IPS-NIHi11 (cell line): Measurements from ENCODE around the gene TERF2IP.

Experiments
- DNase-seq: peaks from one replicate; pipeline ENCODE4 v3.0.0; 2012; ENCODE audit warnings: mixed read lengths, low spot score

The TERF2IP gene, protein sequence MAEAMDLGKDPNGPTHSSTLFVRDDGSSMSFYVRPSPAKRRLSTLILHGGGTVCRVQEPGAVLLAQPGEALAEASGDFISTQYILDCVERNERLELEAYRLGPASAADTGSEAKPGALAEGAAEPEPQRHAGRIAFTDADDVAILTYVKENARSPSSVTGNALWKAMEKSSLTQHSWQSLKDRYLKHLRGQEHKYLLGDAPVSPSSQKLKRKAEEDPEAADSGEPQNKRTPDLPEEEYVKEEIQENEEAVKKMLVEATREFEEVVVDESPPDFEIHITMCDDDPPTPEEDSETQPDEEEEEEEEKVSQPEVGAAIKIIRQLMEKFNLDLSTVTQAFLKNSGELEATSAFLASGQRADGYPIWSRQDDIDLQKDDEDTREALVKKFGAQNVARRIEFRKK

GRCh38 chr16:75647492-75648264, at the start of gene TERF2IP, which contains the start of gene KARS1:
Gene TERF2IP, plus strand, starts transcription at chr16:75647773. Its CDS starts 110 bp downstream, at chr16:75647883.
Gene KARS1, minus strand, starts transcription at chr16:75647665. Its CDS starts 26 bp downstream, at chr16:75647639.
- DNase-seq: peak; percentile 96

GRCh38 chr16:75599452-75600277, 47.9 kb upstream of the TERF2IP start:
- no peak for DNase-seq

- no peak for DNase-seq
Measured at GRCh38 chr16:75603241-75603640, 44.3 kb upstream of the TERF2IP start.

DNA sequence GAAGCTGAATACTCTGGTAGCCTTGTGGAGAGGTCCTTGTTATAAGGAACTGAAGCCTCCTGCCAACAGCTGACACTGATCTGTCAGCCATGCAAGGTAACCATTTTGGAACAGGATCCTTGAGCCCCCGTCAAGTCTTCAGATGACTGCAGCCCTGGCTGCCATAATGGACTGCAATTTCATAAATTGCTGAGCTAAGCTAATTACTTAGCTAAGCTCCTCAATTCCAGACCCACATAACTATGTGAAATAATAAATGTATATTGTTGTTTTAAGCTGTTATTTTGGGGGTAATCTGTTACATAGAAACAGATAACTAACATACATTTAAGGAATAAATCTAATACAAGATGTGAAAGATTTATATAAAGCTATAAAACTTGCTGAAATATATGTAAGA, 41.1 kb upstream of the TERF2IP start:
- DNase-seq: no peak

GRCh38 chr16:75614066-75614897, 33.3 kb upstream of the TERF2IP start:
- no peak for DNase-seq

DNA sequence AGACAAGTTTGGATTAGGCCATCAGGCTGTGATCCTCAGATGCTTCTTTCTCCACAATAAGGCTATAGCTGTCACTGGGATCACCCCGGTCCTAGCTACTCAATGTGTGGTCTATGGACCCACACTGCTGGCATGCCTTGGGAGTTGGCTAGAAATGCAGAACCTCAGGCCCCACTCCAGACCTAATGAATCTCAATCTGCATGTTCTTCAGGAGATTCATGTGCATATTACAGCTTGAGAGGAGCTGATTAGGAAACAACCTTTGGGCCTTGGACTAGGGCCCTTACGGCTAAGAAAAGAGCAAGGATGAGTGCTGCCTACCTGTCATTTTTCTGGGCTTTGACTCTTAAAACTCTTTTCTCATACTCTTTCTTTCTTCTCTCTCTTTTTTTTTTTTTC, 32.0 kb upstream of the TERF2IP start:
- DNase-seq: no peak

- DNase-seq: no peak
Measured at GRCh38 chr16:75616521-75617010, 31.0 kb upstream of the TERF2IP start.

DNA sequence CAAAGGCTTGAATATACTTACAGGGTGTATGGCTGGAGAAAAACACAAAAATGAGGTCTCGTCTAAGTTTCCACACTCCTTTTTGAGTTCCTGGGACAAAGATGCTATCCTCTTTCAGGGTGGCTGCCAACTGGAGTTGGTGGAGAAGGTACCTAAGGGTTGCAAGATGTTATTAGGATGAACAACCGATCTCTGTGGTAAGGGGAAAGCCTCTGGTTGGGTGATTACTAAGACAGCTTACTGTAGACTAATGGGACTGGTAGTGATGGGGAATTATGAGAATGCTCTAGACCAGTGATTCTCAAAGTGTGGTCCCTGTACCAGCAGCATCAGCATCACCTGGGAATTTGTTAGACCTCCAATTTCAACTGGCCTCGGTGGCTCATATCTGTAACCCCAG, 30.5 kb upstream of the TERF2IP start:
- DNase-seq: no peak

- no peak for DNase-seq
Measured at GRCh38 chr16:75618780-75619179, 28.8 kb upstream of the TERF2IP start.

GRCh38 chr16:75620326-75621169, 27.0 kb upstream of the TERF2IP start:
- no peak for DNase-seq

GRCh38 chr16:75621170-75621477, 26.4 kb upstream of the TERF2IP start:
- no peak for DNase-seq

GRCh38 chr16:75622761-75623605, 24.6 kb upstream of the TERF2IP start, which contains the start of gene ADAT1:
Gene ADAT1, minus strand, starts transcription at chr16:75623281. Its CDS starts 2,482 bp downstream, at chr16:75620799.
- peak; percentile 94 for DNase-seq

GRCh38 chr16:75624921-75625334, 22.6 kb upstream of the TERF2IP start:
- no peak for DNase-seq

- DNase-seq: no peak
Measured at GRCh38 chr16:75626806-75627205, 20.8 kb upstream of the TERF2IP start.

- no peak for DNase-seq
Measured at GRCh38 chr16:75627851-75628250, 19.7 kb upstream of the TERF2IP start.

DNA sequence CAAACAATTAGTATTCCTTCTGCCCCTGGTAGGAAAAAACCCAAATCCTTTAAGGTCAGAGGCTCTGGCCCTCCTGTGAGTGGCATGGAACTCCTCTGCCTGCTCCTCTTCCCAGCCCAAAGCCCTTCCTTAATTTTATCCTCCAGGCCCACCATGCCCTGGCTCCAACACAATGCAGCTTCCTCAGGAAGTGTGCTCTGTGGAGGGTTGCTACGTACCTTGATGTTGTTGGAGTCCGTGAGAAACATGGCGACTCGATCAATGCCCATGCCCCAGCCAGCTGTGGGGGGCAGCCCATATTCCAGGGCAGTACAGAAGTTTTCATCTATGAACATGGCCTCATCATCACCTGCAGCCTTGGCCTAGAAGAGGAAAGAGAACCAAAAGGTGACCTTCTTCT, 19.2 kb upstream of the TERF2IP start:
- no peak for DNase-seq

DNA sequence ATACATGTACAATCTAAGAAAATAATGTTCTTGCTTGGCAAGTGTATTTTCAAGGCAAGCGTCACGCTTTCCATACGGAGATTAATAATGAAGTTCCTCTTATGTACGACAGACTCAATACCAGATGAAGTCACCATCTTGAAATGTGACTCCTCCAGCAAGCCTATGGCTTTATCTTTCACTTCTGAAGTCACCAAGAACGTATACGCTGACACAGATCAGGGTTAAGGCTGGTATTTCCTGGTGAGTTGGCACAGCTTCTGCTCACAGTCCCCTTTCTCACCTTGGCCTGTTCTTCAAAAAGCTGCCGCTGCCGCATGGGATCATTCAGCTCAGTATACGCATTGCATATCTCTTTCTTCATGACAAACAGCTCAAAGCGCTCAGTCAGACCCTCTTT, 18.4 kb upstream of the TERF2IP start:
- no peak for DNase-seq

GRCh38 chr16:75630052-75630451, 17.5 kb upstream of the TERF2IP start:
- no peak for DNase-seq

DNA sequence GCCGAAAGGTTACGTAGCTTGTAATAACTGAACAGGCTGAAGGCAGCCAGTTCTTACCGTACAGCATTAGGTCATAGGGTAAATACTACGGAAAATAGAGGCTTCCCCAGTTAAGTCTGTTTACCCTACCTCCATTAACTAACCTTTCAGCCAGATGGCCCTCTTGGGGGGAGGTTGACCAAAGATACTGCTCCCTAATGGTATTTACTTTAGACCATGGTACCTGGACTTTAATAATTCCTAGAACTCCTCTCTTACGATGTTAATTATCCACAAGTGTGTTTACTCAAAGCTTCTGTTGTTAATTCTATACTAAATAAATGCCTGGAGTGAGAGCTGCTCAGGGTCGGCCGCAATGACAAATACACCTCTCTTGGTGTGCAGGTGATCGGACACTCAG, 14.7 kb upstream of the TERF2IP start:
- no peak for DNase-seq
